CD4-positive, alpha-beta T cell (primary cell): ENCODE data around the gene CCDC187. TPM values are rescaled to one million over a fixed set of nuclear protein-coding genes. Genes with fewer than 3 reads are reported as not detected.

Experiments
- ATAC-seq: fragments of 200-7000 bp; cut with Tn5 transposase; one replicate; pipeline ENCODE4 v1.10.0; 2022; ENCODE audit warnings: mild to moderate bottlenecking; ENCODE audit not compliant: poor library complexity
- CTCF ChIA-PET: fragments of 350-600 bp; sonication (Branson Sonifier 250); formaldehyde crosslinking; loops from one replicate; lab custom pipeline; 2021; ENCODE audit warnings: antibody characterized with exemption, inconsistent platforms; lab: Charles Lee
- POLR2A ChIA-PET: fragments of 350-600 bp; sonication (Branson Sonifier 250); formaldehyde crosslinking; loops from one replicate; lab custom pipeline; 2021; ENCODE audit warnings: antibody characterized with exemption, inconsistent platforms; lab: Charles Lee
- DNase-seq, 14 experiments: peaks; one replicate each; pipeline ENCODE4 v3.0.0-alpha.2; 2013 to 2020; ENCODE audit warnings: mixed read lengths in 2 of 14
- H3K27ac ChIP-seq, 2 donors: one replicate each; pipeline versions ENCODE4 v1.5.1 to v1.7.0; 2013; ENCODE audit warnings: low read length in 2 of 2, low read depth in 1 of 2, mild to moderate bottlenecking in 1 of 2
- H3K27me3 ChIP-seq, 2 experiments: 1 replicate in 1 of 2; 2 replicates in 1 of 2; pipeline versions ENCODE4 v1.6.1 to v1.7.0; 2013; ENCODE audit warnings: low read length in 2 of 2, control low read depth in 1 of 2, mild to moderate bottlenecking in 1 of 2, moderate library complexity in 1 of 2; ENCODE audit not compliant: insufficient read depth in 2 of 2, control insufficient read depth in 1 of 2
- H3K36me3 ChIP-seq: one replicate; pipeline ENCODE4 v1.6.1; 2013; ENCODE audit warnings: low read length, control low read depth; ENCODE audit not compliant: insufficient read depth
- H3K4me1 ChIP-seq: one replicate; pipeline ENCODE4 v1.6.1; 2013; ENCODE audit warnings: low read length, control low read depth; ENCODE audit not compliant: insufficient read depth
- H3K4me3 ChIP-seq: one replicate; pipeline ENCODE4 v1.5.1; 2013; ENCODE audit warnings: mild to moderate bottlenecking, low read length, moderate library complexity
- H3K9me3 ChIP-seq, 2 experiments: 1 replicate in 1 of 2; 2 replicates in 1 of 2; pipeline versions ENCODE4 v1.6.1 to v1.7.0; 2013; ENCODE audit warnings: low read length in 2 of 2, mild to moderate bottlenecking in 2 of 2, control low read depth in 1 of 2, moderate library complexity in 1 of 2; ENCODE audit not compliant: control insufficient read depth in 1 of 2, insufficient read depth in 1 of 2
- H3K27ac Mint-ChIP-seq: one replicate; pipeline ENCODE4 v1.8.0; 2020; ENCODE audit warnings: mixed read lengths
- H3K27me3 Mint-ChIP-seq: one replicate; pipeline ENCODE4 v1.8.0; 2021; ENCODE audit warnings: mixed read lengths
- H3K36me3 Mint-ChIP-seq: one replicate; pipeline ENCODE4 v1.8.0; 2021; ENCODE audit warnings: low read depth, mixed read lengths
- H3K4me1 Mint-ChIP-seq: one replicate; pipeline ENCODE4 v1.8.0; 2021; ENCODE audit warnings: low read depth, mixed read lengths
- H3K4me3 Mint-ChIP-seq: one replicate; pipeline ENCODE4 v1.8.0; 2020; ENCODE audit warnings: mild to moderate bottlenecking, mixed read lengths
- H3K9me3 Mint-ChIP-seq: one replicate; pipeline ENCODE4 v1.8.0; 2020; ENCODE audit warnings: mixed read lengths
- intact Hi-C, 2 experiments: fragments of 100-400 bp; cut with DNase I in 1 of 2; cut with micrococcal nuclease in 1 of 2; formaldehyde crosslinking; loops; one replicate each; pipeline versions ENCODE4 v1.15.1 to v1.9.0; 2023 to 2025; cut with DNase I, micrococcal nuclease
- total RNA-seq, 174 experiments: library from RNA in 2 of 174; stranded (reverse) in 2 of 174; gene quantifications; one replicate each; pipeline ENCODE4 v1.2.3 and lab custom pipeline; 2021 to 2026
- TF ChIP-seq, protein P1 (sequence below): fragments of 200-600 bp; IDR thresholded peaks from one replicate; pipeline ENCODE4 v1.8.0; 2022; ENCODE audit warnings: antibody characterized with exemption, mild to moderate bottlenecking

CCDC187 gene
- total RNA-seq, 2 experiments from 2014 or later = not detected

DNA sequence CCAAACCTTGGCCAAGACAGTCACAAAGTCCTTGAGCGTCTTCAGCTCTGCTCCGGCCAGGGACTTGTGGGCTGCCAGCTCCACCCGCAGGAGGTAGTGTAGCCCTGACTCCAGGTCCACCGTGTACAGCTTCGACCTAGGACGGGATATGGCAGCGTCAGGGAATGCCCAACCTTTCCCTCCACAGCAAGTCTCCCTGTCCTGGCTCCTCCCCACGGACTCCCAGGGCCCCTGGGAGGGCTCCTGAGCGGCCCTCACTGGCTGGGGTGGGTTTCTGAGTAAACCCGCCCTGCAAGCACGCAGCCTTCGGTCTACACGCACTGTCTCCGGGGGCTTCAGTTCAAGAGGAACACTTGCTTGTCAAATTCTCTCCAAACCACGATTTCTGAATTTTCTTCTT lies 85.2 kb downstream of the CCDC187 start:
- Mint-ChIP-seq H3K4me1 (no peaks in the 10 kb centered on the region), H3K36me3 (peaks cover 84% of the 10 kb centered on the region), H3K27me3 (no peaks in the 10 kb centered on the region), H3K4me3 (no peak overlapping the region), H3K27ac (no peak overlapping the region), H3K9me3 (no peaks in the 10 kb centered on the region)
- TF ChIP-seq, protein P1, sequence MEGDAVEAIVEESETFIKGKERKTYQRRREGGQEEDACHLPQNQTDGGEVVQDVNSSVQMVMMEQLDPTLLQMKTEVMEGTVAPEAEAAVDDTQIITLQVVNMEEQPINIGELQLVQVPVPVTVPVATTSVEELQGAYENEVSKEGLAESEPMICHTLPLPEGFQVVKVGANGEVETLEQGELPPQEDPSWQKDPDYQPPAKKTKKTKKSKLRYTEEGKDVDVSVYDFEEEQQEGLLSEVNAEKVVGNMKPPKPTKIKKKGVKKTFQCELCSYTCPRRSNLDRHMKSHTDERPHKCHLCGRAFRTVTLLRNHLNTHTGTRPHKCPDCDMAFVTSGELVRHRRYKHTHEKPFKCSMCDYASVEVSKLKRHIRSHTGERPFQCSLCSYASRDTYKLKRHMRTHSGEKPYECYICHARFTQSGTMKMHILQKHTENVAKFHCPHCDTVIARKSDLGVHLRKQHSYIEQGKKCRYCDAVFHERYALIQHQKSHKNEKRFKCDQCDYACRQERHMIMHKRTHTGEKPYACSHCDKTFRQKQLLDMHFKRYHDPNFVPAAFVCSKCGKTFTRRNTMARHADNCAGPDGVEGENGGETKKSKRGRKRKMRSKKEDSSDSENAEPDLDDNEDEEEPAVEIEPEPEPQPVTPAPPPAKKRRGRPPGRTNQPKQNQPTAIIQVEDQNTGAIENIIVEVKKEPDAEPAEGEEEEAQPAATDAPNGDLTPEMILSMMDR = no peak
- POLR2A ChIA-PET = no interaction called here
- H3K4me1 ChIP-seq = peaks cover 10% of the 10 kb centered on the region
- H3K27ac ChIP-seq = no peak overlapping the region
- H3K27me3 ChIP-seq = no peaks in the 10 kb centered on the region
- no peak for DNase-seq
- peaks cover 0 to 13% of the 10 kb centered on the region in 2 experiments for H3K9me3 ChIP-seq
- H3K4me3 ChIP-seq = no peak overlapping the region
- no peak for ATAC-seq
- CTCF ChIA-PET = no interaction called here
- peaks cover 72% of the 10 kb centered on the region for H3K36me3 ChIP-seq
- intact Hi-C loops = no loop called here

DNA sequence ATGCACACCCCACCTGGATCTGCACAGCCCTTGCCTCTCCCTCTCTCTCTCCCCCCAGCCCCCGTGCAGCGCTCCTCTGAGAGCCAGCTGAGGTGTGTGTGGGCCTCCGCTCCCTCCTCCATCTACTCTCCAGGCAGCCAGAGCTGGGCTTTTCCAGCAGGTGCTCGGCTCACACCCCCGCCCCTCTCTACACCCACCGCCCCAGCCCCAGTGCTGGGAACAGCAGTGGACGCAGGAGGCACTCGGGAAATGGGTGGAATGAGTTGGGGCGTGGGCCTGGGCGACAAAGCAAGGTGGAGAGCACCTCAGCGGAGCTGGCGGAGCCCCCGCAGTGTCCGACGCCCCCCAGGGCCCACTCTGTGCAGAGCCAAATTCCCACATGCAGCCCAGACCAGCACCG lies 85.6 kb downstream of the CCDC187 start:
- ChIA-PET CTCF (no interaction called here), POLR2A (no interaction called here)
- intact Hi-C loops = no loop called here
- H3K27me3 Mint-ChIP-seq = no peaks in the 10 kb centered on the region
- no peak overlapping the region for H3K4me3 Mint-ChIP-seq
- Histone ChIP-seq H3K9me3 (peaks cover 0 to 15% of the 10 kb centered on the region in 2 experiments), H3K27me3 (no peaks in the 10 kb centered on the region), H3K4me3 (no peak overlapping the region), H3K27ac (no peak overlapping the region), H3K36me3 (peaks cover 71% of the 10 kb centered on the region), H3K4me1 (peaks cover 7% of the 10 kb centered on the region)
- peaks cover 84% of the 10 kb centered on the region for H3K36me3 Mint-ChIP-seq
- H3K27ac Mint-ChIP-seq = no peak overlapping the region
- TF ChIP-seq, protein P1 = no peak
- DNase-seq (no peak), ATAC-seq (no peak)
- no peaks in the 10 kb centered on the region for H3K4me1 Mint-ChIP-seq
- no peaks in the 10 kb centered on the region for H3K9me3 Mint-ChIP-seq

DNA sequence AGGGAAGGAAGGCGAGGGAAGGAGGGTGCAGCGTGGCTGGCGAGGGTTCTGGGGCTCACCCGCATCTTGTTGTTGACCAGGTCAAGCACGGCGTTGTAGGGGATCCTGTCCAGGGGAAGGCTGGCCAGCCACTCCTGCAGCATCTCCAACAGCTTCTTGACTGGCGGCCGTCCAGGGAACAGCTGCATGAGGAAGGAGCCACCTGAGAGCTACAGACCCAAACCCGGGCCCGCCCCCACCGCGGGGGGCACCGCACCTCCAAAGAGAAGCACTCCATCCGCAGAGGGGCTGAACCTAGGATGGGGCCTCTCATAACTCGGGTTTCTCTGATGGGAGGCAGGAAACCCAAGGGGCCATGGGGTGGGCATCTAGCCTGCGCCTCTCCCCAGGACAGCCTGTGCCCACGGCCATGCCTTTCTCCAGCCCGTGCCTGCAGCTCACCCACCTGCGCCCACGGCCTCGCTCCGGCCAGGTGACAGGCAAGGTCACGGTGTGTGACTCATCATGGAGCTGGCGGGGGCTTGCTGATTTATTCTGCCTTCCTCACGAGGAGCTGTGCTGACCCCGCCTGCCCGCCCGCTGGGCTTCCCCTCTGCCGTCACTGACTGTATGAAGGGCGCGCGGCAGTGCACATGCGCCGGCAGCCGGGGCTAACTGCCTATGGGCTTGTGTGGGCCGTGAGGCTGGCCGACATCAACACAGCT lies 87.2 kb downstream of the CCDC187 start:
- POLR2A ChIA-PET = no interaction called here
- TF ChIP-seq, protein P1 = no peak
- peaks cover 7% of the 10 kb centered on the region for H3K4me1 ChIP-seq

More for the DNA sequence above, 87.2 kb downstream of the CCDC187 start:
- peaks cover 65% of the 10 kb centered on the region for H3K36me3 ChIP-seq
- no peak overlapping the region for H3K4me3 ChIP-seq
- peaks cover 89% of the 10 kb centered on the region for H3K36me3 Mint-ChIP-seq
- ATAC-seq (no peak), DNase-seq (no peak)
- CTCF ChIA-PET = no interaction called here
- intact Hi-C loops = no loop called here
- H3K9me3 ChIP-seq = peaks cover 0 to 15% of the 10 kb centered on the region in 2 experiments
- H3K4me3 Mint-ChIP-seq = no peak overlapping the region
- no peak overlapping the region for H3K27ac Mint-ChIP-seq
- H3K9me3 Mint-ChIP-seq = no peaks in the 10 kb centered on the region
- H3K27me3 Mint-ChIP-seq = no peaks in the 10 kb centered on the region
- no peak overlapping the region for H3K27ac ChIP-seq
- no peaks in the 10 kb centered on the region for H3K27me3 ChIP-seq
- no peaks in the 10 kb centered on the region for H3K4me1 Mint-ChIP-seq
